Fibroblast of lung (primary cell): ENCODE results near the gene PGR. TPM values are rescaled to one million over a fixed set of nuclear protein-coding genes. Genes with fewer than 3 reads are reported as not detected.
A peak's percentile ranks its signal among the peaks of the same experiment; 100 is the strongest.

Source experiments
- DNase-seq, 2 donors: peaks; one replicate each; pipeline versions ENCODE4 v3.0.0 to v3.0.0-alpha.2; 2010; ENCODE audit warnings: low read depth in 2 of 2
- H2AFZ ChIP-seq: 2 replicates; pipeline ENCODE4 v1.5.1; 2012; ENCODE audit warnings: low read length, control low read depth, inconsistent platforms
- H3K27ac ChIP-seq: 2 replicates; pipeline ENCODE4 v1.5.1; 2011; ENCODE audit warnings: low read length, control low read depth; ENCODE audit not compliant: insufficient read depth
- H3K27me3 ChIP-seq: 2 replicates; pipeline ENCODE4 v1.5.1; 2011; ENCODE audit warnings: mild to moderate bottlenecking, low read length; ENCODE audit not compliant: control insufficient read depth, insufficient read depth
- H3K36me3 ChIP-seq: 2 replicates; pipeline ENCODE4 v1.5.1; 2011; ENCODE audit warnings: low read length; ENCODE audit not compliant: control insufficient read depth, insufficient read depth
- H3K4me1 ChIP-seq: 2 replicates; pipeline ENCODE4 v1.5.1; 2011; ENCODE audit warnings: low read length; ENCODE audit not compliant: control insufficient read depth, insufficient read depth; ENCODE audit errors: extremely low read depth
- H3K4me2 ChIP-seq: 2 replicates; pipeline ENCODE4 v1.5.1; 2011; ENCODE audit warnings: low read length, control low read depth; ENCODE audit not compliant: insufficient read depth; ENCODE audit errors: extremely low read depth
- H3K4me3 ChIP-seq, 4 experiments: fragments of 200-600 bp in 1 of 4; sonication (generic) in 1 of 4; replicated peaks in 1 of 4; 2 replicates each; pipeline ENCODE4 v1.5.1; 2011 to 2016; ENCODE audit warnings: low read length in 4 of 4, low read depth in 3 of 4, mild to moderate bottlenecking in 3 of 4, control low read depth in 2 of 4, inconsistent platforms in 1 of 4, mixed read lengths in 1 of 4; ENCODE audit not compliant: insufficient read depth in 1 of 4; ENCODE audit errors: control extremely low read depth in 1 of 4
- H3K79me2 ChIP-seq: 2 replicates; pipeline ENCODE4 v1.5.1; 2012; ENCODE audit warnings: mild to moderate bottlenecking, low read length, inconsistent platforms; ENCODE audit not compliant: control insufficient read depth, insufficient read depth
- H3K9ac ChIP-seq: 2 replicates; pipeline ENCODE4 v1.5.1; 2011; ENCODE audit warnings: mild to moderate bottlenecking, low read length, control low read depth; ENCODE audit not compliant: insufficient read depth
- H3K9me3 ChIP-seq: 2 replicates; pipeline ENCODE4 v1.5.1; 2012; ENCODE audit warnings: low read depth, low read length; ENCODE audit not compliant: control insufficient read depth, insufficient read depth
- H4K20me1 ChIP-seq: 2 replicates; pipeline ENCODE4 v1.5.1; 2011; ENCODE audit warnings: low read length; ENCODE audit not compliant: control insufficient read depth, insufficient read depth; ENCODE audit errors: extremely low read depth
- EZH2 ChIP-seq: IDR thresholded peaks from 2 replicates; pipeline ENCODE4 v1.5.1; 2012; ENCODE audit warnings: low read length, control low read depth, mild to moderate bottlenecking; ENCODE audit errors: missing control alignments
- polyA plus RNA-seq, 2 donors: library from polyadenylated mRNA; depleted of rRNA in 1 of 2; stranded (reverse) in 1 of 2; unstranded in 1 of 2; fragments of >200 nt; gene quantifications; 2 replicates each; pipeline ENCODE4 v1.2.1, GENCODE V29; 2011 to 2012; ENCODE audit warnings: missing spikeins in 1 of 2
- total RNA-seq: library from RNA; depleted of rRNA; stranded (reverse); fragments of >200 nt; gene quantifications from 2 replicates; pipeline ENCODE4 v1.2.1, GENCODE V29; 2014
- TF ChIP-seq, protein P1 (sequence below), 2 donors: IDR thresholded peaks in 1 of 2; conservative IDR thresholded peaks in 1 of 2; 1 replicate in 1 of 2; 2 replicates in 1 of 2; pipeline ENCODE4 v1.5.1; 2011 to 2012; ENCODE audit warnings: low read length in 2 of 2, control low read depth in 1 of 2, inconsistent platforms in 1 of 2, low read depth in 1 of 2, mild to moderate bottlenecking in 1 of 2

PGR gene
- total and polyA plus RNA-seq, 2 donors (not counting 1 experiment from before 2014, with no cell fraction given) = 0.19 to 2.0 TPM

DNA sequence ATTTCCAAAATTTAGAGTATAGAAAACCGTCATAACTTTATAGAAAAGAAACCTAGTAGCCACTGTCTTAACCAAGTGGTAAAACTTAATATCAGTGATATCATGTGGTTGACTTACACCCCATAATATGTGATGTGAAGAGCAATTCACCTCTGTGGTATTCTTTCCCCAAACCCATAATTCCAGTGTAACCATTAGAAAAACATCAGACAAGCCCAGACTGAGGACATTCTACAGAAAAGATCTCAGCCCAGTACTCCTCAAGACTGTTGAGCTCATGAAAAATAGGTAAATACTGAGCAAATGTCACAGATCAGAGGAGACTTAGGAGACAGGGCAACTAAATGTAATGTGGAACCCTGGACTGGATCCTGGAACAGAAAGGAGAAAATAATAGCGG lies 134.6 kb downstream of the PGR start:
- H3K79me2 ChIP-seq = no peaks in the 10 kb centered on the region
- H3K27ac ChIP-seq = no peak overlapping the region
- no peak for TF ChIP-seq EZH2
- TF ChIP-seq, protein P1, sequence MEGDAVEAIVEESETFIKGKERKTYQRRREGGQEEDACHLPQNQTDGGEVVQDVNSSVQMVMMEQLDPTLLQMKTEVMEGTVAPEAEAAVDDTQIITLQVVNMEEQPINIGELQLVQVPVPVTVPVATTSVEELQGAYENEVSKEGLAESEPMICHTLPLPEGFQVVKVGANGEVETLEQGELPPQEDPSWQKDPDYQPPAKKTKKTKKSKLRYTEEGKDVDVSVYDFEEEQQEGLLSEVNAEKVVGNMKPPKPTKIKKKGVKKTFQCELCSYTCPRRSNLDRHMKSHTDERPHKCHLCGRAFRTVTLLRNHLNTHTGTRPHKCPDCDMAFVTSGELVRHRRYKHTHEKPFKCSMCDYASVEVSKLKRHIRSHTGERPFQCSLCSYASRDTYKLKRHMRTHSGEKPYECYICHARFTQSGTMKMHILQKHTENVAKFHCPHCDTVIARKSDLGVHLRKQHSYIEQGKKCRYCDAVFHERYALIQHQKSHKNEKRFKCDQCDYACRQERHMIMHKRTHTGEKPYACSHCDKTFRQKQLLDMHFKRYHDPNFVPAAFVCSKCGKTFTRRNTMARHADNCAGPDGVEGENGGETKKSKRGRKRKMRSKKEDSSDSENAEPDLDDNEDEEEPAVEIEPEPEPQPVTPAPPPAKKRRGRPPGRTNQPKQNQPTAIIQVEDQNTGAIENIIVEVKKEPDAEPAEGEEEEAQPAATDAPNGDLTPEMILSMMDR (conservative IDR thresholded peaks at IDR 0.05 in 1 of 2, IDR thresholded peaks at IDR 0.05 in 1 of 2; ENCODE audit: low read depth in 1 of 2, low read length in 2 of 2) = no peak
- no peaks in the 10 kb centered on the region for H3K4me1 ChIP-seq
- H3K4me3 ChIP-seq = no peak overlapping the region
- H3K36me3 ChIP-seq = no peaks in the 10 kb centered on the region
- H2AFZ ChIP-seq = no peak overlapping the region
- no peaks in the 10 kb centered on the region for H4K20me1 ChIP-seq
- H3K9me3 ChIP-seq = no peaks in the 10 kb centered on the region
- no peak overlapping the region for H3K9ac ChIP-seq
- peak in 1 of 2 donors; percentile 23 for DNase-seq
- H3K4me2 ChIP-seq = no peak overlapping the region
- H3K27me3 ChIP-seq = no peaks in the 10 kb centered on the region

DNA sequence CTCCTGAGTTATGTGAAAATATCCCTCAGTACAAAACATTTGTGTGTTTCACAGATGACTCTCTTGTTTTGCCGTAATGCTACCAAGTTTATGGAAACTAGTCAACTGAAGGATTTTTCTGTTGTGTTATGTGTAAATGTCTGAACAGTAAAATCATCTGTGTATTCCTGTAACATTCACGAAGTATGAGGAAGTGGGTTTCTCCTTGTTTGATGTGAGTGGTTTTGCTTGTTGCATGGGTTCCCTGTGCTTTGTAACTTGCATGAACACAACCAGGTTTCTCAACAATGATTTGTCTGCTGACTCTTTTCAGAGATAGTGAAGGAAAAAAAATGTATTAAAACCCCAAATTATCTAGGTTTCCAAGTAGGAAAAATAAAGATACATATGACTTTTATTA lies 138.1 kb downstream of the PGR start:
- Histone ChIP-seq H3K9me3 (no peaks in the 10 kb centered on the region), H3K4me1 (no peaks in the 10 kb centered on the region), H4K20me1 (no peaks in the 10 kb centered on the region), H3K9ac (no peak overlapping the region), H3K27ac (no peak overlapping the region), H3K79me2 (no peaks in the 10 kb centered on the region), H3K27me3 (no peaks in the 10 kb centered on the region), H2AFZ (no peak overlapping the region), H3K4me3 (no peak overlapping the region), H3K4me2 (no peak overlapping the region), H3K36me3 (no peaks in the 10 kb centered on the region)
- no peak for TF ChIP-seq EZH2
- TF ChIP-seq, protein P1 (conservative IDR thresholded peaks at IDR 0.05 in 1 of 2, IDR thresholded peaks at IDR 0.05 in 1 of 2; ENCODE audit: low read depth in 1 of 2, low read length in 2 of 2) = no peak
- peak in 1 of 2 donors; percentile 26 for DNase-seq

DNA sequence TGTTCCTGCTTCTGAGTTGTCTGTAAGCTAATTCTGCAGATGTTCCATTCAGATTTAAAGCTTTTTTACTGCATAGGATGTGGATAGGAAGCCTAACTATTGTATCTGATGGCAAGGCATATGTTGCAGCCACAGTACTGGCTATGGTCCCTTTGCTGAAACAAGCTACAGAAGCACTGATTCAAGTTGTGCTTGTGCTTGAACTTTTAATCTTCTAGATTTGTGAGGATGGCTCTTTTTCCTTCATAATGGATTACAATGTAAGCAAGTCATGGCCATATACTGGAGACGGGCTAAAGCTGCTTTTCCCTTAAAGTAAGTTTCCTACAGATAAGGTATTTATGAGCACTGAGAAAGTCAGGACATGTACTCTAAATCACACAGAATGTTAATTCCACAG lies 138.7 kb downstream of the PGR start:
- Histone ChIP-seq H2AFZ (no peak overlapping the region), H3K79me2 (no peaks in the 10 kb centered on the region), H3K4me3 (no peak overlapping the region), H3K27me3 (no peaks in the 10 kb centered on the region), H3K9ac (no peak overlapping the region), H4K20me1 (no peaks in the 10 kb centered on the region), H3K27ac (no peak overlapping the region), H3K4me2 (no peak overlapping the region), H3K9me3 (no peaks in the 10 kb centered on the region), H3K36me3 (no peaks in the 10 kb centered on the region), H3K4me1 (no peaks in the 10 kb centered on the region)
- DNase-seq = no peak
- TF ChIP-seq, protein P1 (conservative IDR thresholded peaks at IDR 0.05 in 1 of 2, IDR thresholded peaks at IDR 0.05 in 1 of 2; ENCODE audit: low read depth in 1 of 2, low read length in 2 of 2) = no peak
- no peak for TF ChIP-seq EZH2
